Measurements from ENCODE around the gene CCM2.
"Not testable (repeated sequence)": the region's sequence is repeated elsewhere in the genome, so short reads cannot be mapped to it uniquely, and the experiment has no call there.

Gene CCM2

DNA sequence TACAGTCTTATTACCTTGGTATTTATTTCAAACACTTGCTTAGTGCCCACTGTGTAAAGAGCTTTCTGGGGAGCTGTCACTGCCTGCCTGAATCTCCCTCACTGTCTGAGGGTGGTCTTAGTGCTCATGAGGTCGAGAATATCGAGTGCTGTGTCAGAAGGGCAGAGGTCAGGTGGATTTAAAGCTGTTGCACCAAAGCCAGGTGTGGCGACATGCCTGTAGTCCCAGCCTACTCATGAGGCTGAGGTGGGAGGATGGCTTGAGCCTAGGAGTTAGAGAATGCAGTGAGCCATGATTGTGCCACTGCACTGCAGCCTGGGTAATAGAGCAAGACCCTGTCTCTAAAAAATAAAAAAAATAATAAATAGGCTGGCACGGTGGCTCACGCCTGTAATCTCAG lies 20.9 kb downstream of the CCM2 start:
- H3K9me3 ChIP-seq (ENCODE audit: insufficient read depth, low read length, severe bottlenecking) = no peaks in the 10 kb centered on the region
- peaks cover 2% of the 10 kb centered on the region; the same call in 1 of the 2 replicates for H4K20me1 ChIP-seq (ENCODE audit: insufficient read depth, low read length)
- H3K4me3 ChIP-seq (ENCODE audit: low read depth in 1 of 2, low read length in 2 of 2) = no peak overlapping the region
- DNase-seq = no peak
- H3K36me3 ChIP-seq (ENCODE audit: insufficient read depth, low read length) = peaks cover 10% of the 10 kb centered on the region; the same call in 1 of the 2 replicates
- peaks cover 33% of the 10 kb centered on the region for H3K4me1 ChIP-seq (ENCODE audit: insufficient read depth, low read length)
- peak overlapping the region; percentile 2; the same call in 1 of the 2 replicates for H3K27ac ChIP-seq (ENCODE audit: low read length)
- no peak overlapping the region for H3K9ac ChIP-seq (ENCODE audit: low read depth, low read length)
- no peaks in the 10 kb centered on the region for H3K27me3 ChIP-seq (ENCODE audit: insufficient read depth, low read length, poor library complexity)
- peaks cover 75% of the 10 kb centered on the region for H3K79me2 ChIP-seq (ENCODE audit: insufficient read depth, low read length)
- no peak for ATAC-seq (ENCODE audit: insufficient read depth, low read depth)
- H2AFZ ChIP-seq (ENCODE audit: low read depth, low read length) = no peak overlapping the region
- no peak for TF ChIP-seq EZH2 (IDR thresholded peaks at IDR 0.05; ENCODE audit: borderline replicate concordance, low read depth, low read length, severe bottlenecking)
- TF ChIP-seq, protein P1, sequence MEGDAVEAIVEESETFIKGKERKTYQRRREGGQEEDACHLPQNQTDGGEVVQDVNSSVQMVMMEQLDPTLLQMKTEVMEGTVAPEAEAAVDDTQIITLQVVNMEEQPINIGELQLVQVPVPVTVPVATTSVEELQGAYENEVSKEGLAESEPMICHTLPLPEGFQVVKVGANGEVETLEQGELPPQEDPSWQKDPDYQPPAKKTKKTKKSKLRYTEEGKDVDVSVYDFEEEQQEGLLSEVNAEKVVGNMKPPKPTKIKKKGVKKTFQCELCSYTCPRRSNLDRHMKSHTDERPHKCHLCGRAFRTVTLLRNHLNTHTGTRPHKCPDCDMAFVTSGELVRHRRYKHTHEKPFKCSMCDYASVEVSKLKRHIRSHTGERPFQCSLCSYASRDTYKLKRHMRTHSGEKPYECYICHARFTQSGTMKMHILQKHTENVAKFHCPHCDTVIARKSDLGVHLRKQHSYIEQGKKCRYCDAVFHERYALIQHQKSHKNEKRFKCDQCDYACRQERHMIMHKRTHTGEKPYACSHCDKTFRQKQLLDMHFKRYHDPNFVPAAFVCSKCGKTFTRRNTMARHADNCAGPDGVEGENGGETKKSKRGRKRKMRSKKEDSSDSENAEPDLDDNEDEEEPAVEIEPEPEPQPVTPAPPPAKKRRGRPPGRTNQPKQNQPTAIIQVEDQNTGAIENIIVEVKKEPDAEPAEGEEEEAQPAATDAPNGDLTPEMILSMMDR (IDR thresholded peaks at IDR 0.05; ENCODE audit: borderline replicate concordance, extremely low read depth, low read length, poor library complexity, severe bottlenecking) = no peak
- no peak overlapping the region for H3K4me2 ChIP-seq (ENCODE audit: insufficient read depth, low read length)

DNA sequence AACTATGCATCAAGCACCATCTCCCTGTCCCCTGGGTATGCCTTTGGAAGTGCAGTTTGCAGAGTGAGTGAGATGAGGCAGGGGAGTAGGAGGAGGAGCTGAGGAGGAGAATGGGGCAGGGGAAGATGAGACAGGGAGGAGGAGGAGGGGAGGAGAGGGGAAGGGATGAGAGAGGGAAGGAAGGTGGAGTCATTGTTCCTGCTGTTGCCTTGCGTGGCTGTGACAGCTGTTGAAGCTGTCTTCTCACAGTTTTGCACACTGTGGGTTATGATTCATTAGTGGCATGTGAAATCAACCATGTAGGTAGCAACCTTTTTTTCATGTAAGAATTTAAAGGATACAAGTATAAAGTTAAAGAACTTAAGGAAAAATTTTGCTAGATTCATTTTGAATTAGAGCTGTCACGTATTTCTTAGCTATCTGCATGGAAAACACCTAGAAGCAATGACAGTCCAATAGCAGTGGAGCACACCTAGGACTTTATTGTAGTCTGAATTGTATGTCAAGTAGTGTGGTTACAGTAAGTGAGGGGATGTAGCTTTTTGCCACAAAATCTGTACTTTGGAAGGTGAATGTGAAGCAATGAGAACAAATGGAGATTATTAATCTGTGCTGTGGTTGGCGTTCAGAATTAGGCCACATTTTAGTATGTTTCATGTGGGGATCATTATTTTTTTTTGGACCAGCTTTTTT lies 21.7 kb downstream of the CCM2 start:
- Histone ChIP-seq H3K27me3 (ENCODE audit: insufficient read depth, low read length, poor library complexity) (no peaks in the 10 kb centered on the region), H3K4me2 (ENCODE audit: insufficient read depth, low read length) (no peak overlapping the region), H3K79me2 (ENCODE audit: insufficient read depth, low read length) (peaks cover 81% of the 10 kb centered on the region), H2AFZ (ENCODE audit: low read depth, low read length) (no peak overlapping the region), H3K9ac (ENCODE audit: low read depth, low read length) (no peak overlapping the region), H3K9me3 (ENCODE audit: insufficient read depth, low read length, severe bottlenecking) (no peaks in the 10 kb centered on the region), H3K4me3 (ENCODE audit: low read depth in 1 of 2, low read length in 2 of 2) (no peak overlapping the region), H3K36me3 (ENCODE audit: insufficient read depth, low read length) (peaks cover 10% of the 10 kb centered on the region; the same call in 1 of the 2 replicates), H3K4me1 (ENCODE audit: insufficient read depth, low read length) (peaks cover 41% of the 10 kb centered on the region), H4K20me1 (ENCODE audit: insufficient read depth, low read length) (peaks cover 2% of the 10 kb centered on the region; the same call in 1 of the 2 replicates), H3K27ac (ENCODE audit: low read length) (peak overlapping the region; percentile 67)
- DNase-seq = peak; percentile 64
- peak; percentile 88 for ATAC-seq (ENCODE audit: insufficient read depth, low read depth)
- TF ChIP-seq, protein P1 (IDR thresholded peaks at IDR 0.05; ENCODE audit: borderline replicate concordance, extremely low read depth, low read length, poor library complexity, severe bottlenecking) = no peak
- TF ChIP-seq EZH2 (IDR thresholded peaks at IDR 0.05; ENCODE audit: borderline replicate concordance, low read depth, low read length, severe bottlenecking) = no peak

DNA sequence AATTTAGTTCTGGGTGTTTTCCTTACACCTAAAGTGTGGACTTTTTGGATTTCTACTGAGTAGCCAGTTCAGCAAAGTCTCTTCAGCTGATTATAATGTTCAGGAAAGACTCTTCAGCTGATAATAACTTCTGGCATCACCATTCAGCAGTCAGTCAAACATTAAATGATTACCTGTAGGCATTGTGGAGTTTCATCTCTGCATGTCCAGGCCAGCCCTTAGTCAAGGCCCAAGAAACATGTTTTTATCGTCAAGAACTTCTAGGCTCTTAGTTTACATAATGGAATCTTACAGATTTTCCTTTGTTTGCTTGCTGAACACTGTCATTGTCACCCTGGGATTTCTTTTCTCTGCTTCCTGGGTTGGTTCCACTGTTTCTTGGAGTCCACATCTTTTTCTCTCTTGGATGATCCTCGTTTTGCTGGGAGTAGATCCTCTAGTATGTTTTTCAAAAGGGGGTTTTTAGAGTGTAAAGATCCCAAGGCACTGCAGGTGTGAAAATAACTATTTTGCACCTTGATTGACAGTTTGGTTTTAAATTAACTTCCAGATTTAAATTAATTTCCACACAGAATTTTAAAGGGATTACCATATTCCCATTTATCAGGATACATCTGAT lies 24.2 kb downstream of the CCM2 start:
- Histone ChIP-seq H3K4me1 (ENCODE audit: insufficient read depth, low read length) (peaks cover 65% of the 10 kb centered on the region), H4K20me1 (ENCODE audit: insufficient read depth, low read length) (peaks cover 6% of the 10 kb centered on the region; the same call in 1 of the 2 replicates), H3K79me2 (ENCODE audit: insufficient read depth, low read length) (peaks cover 87% of the 10 kb centered on the region), H3K27me3 (ENCODE audit: insufficient read depth, low read length, poor library complexity) (no peaks in the 10 kb centered on the region), H3K9me3 (ENCODE audit: insufficient read depth, low read length, severe bottlenecking) (no peaks in the 10 kb centered on the region), H3K4me2 (ENCODE audit: insufficient read depth, low read length) (no peak overlapping the region), H3K27ac (ENCODE audit: low read length) (peak overlapping the region; percentile 28), H3K36me3 (ENCODE audit: insufficient read depth, low read length) (peaks cover 17% of the 10 kb centered on the region), H3K9ac (ENCODE audit: low read depth, low read length) (no peak overlapping the region), H3K4me3 (ENCODE audit: low read depth in 1 of 2, low read length in 2 of 2) (no peak overlapping the region), H2AFZ (ENCODE audit: low read depth, low read length) (no peak overlapping the region)
- no peak for ATAC-seq (ENCODE audit: insufficient read depth, low read depth)
- DNase-seq = no peak
- TF ChIP-seq, protein P1 (IDR thresholded peaks at IDR 0.05; ENCODE audit: borderline replicate concordance, extremely low read depth, low read length, poor library complexity, severe bottlenecking) = no peak
- no peak for TF ChIP-seq EZH2 (IDR thresholded peaks at IDR 0.05; ENCODE audit: borderline replicate concordance, low read depth, low read length, severe bottlenecking)

DNA sequence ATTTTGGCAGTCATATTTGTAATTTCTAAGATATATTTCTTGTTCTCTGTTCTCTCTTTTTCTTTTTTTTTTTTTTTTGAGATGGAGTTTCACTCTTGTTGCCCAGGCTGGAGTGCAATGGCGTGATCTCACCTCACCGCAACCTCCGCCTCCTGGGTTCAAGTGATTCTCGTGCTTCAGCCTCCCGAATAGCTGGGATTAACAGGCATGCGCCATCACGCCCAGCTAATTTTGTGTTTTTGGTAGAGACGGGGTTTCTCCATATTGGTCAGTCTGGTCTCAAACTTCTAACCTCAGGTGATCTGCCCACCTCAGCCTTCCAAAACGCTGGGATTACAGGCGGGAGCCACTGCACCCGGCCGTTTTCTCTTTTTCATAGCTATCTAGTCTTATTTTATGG lies 25.5 kb downstream of the CCM2 start:
- peaks cover 15% of the 10 kb centered on the region for H4K20me1 ChIP-seq (ENCODE audit: insufficient read depth, low read length)
- H3K4me2 ChIP-seq (ENCODE audit: insufficient read depth, low read length) = peak overlapping the region; percentile 81
- H3K27ac ChIP-seq (ENCODE audit: low read length) = peak overlapping the region; percentile 100
- H3K27me3 ChIP-seq (ENCODE audit: insufficient read depth, low read length, poor library complexity); H2AFZ ChIP-seq (ENCODE audit: low read depth, low read length); DNase-seq; H3K9me3 ChIP-seq (ENCODE audit: insufficient read depth, low read length, severe bottlenecking); ATAC-seq (ENCODE audit: insufficient read depth, low read depth): not testable (repeated sequence)
- H3K9ac ChIP-seq (ENCODE audit: low read depth, low read length) = peak overlapping the region; percentile 91
- peak overlapping the region in 1 of 2 experiments; percentile 33; a peak in 2 of 4 replicates for H3K4me3 ChIP-seq (ENCODE audit: low read depth in 1 of 2, low read length in 2 of 2)
- H3K36me3 ChIP-seq (ENCODE audit: insufficient read depth, low read length) = peaks cover 25% of the 10 kb centered on the region
- peaks cover 87% of the 10 kb centered on the region for H3K79me2 ChIP-seq (ENCODE audit: insufficient read depth, low read length)
- peaks cover 75% of the 10 kb centered on the region for H3K4me1 ChIP-seq (ENCODE audit: insufficient read depth, low read length)

Measured in DND-41 (cell line).